HG03135 (cell line): Measurements from ENCODE around the gene GABRP.
"Not testable (repeated sequence)": the region's sequence is repeated elsewhere in the genome, so short reads cannot be mapped to it uniquely, and the experiment has no call there.

Experiments used
- ATAC-seq: cut with Tn5 transposase; IDR thresholded peaks from one replicate; pipeline ENCODE4 v1.9.1; 2021; ENCODE audit warnings: mild to moderate bottlenecking, moderate library complexity; ENCODE audit not compliant: unreplicated experiment

GABRP gene

DNA sequence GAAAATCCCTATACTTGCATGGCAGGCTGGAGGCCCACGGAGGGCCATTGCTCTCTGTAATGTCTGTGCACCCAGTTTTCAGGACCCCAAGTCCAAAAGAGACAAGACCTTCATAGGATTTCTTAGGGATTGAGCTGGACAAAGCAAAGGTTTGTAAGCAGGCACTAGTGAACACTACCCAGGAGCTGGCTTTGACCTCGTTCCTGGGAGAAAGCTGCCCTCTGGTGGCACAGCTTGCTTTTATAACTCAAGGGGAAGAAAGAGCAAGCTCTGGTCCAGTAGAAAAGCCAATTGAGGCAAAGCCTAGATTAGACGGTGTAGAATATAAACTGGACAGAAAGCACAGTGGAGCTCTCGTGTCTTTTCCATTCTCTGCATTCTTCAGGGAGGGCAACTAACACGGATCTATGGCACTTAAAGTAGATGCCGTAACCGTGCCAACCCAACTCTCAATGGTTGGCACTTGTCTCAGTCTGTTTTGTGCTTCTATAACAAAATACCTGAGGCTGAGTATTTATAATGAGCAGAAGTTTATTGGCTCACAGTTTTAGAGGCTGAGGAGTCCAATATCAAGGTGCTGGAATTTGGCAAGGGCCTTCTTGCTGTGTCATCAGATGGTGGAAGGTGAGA lies 7.9 kb downstream of the GABRP start:
- no peak for ATAC-seq

DNA sequence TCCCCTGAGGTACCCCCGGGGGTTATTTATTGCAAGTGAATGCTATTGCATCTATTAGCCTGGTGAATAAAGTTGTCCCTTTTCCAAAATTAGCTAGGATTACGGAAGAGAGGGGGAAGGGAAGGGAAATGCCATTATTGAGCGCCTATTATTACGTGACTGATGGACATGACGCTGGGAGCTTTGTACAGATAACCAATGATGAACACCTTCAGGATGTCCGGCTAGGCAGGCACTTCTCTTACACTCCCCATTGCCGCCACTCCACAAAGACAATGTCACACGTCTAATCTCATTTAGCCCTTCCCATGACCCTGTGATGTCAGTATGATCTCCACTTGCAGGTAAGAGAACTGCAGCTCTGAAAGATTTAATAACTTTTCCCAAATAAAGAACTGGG lies 9.4 kb downstream of the GABRP start:
- ATAC-seq: no peak

DNA sequence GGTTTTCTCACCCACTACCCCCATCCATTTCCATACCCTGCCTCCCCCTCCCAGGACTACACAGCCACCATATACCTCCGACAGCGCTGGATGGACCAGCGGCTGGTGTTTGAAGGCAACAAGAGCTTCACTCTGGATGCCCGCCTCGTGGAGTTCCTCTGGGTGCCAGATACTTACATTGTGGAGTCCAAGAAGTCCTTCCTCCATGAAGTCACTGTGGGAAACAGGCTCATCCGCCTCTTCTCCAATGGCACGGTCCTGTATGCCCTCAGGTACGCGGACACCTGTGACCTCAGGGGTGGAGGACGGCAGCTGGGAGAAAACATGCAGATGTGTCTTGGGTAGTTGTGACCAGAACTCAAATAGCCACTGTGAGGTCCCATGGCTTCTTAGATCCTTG lies 11.6 kb downstream of the GABRP start:
- no peak for ATAC-seq

DNA sequence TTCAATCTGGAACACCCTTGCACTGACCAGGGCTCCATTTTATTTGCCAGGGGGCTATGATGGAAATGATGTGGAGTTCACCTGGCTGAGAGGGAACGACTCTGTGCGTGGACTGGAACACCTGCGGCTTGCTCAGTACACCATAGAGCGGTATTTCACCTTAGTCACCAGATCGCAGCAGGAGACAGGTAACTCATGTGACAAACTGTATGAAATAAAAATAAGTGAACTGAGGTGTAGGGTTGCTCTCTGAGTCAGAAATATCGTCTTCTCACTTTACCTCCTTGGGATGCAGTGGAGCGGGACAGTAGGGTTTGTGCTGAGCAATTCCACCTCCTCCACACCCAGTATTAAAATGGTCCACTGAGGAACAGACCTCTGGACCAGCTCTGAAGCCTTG lies 22.1 kb downstream of the GABRP start:
- no peak for ATAC-seq

DNA sequence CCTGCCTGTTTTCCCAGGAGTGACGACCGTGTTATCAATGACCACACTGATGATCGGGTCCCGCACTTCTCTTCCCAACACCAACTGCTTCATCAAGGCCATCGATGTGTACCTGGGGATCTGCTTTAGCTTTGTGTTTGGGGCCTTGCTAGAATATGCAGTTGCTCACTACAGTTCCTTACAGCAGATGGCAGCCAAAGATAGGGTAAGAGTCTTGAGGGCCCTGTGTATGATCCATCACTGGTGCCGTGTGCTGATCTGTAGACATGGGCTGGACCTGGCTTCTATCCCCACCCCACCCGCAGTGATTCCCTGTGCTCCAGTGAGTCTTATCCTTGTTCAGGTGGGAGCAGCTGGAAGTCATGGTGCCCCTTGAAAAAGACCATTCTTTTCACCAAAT lies 26.0 kb downstream of the GABRP start:
- ATAC-seq: no peak

DNA sequence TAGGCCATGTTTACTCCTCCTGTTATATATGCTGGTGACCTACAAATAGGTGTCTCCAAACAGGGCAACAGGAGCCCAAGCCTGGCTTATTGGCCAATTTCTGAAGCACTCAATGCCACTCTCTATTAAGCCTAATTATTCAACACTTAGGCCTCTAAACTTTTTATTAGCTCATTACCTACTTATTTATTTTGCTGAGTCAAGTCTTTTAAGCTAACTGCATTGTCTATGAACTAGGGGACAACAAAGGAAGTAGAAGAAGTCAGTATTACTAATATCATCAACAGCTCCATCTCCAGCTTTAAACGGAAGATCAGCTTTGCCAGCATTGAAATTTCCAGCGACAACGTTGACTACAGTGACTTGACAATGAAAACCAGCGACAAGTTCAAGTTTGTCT lies 28.2 kb downstream of the GABRP start:
- no peak for ATAC-seq

DNA sequence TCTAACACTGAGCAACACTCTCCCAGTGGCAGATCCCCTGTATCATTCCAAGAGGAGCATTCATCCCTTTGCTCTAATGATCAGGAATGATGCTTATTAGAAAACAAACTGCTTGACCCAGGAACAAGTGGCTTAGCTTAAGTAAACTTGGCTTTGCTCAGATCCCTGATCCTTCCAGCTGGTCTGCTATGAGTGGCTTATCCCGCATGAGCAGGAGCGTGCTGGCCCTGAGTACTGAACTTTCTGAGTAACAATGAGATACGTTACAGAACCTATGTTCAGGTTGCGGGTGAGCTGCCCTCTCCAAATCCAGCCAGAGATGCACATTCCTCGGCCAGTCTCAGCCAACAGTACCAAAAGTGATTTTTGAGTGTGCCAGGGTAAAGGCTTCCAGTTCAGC lies 29.7 kb downstream of the GABRP start:
- no peak for ATAC-seq

DNA sequence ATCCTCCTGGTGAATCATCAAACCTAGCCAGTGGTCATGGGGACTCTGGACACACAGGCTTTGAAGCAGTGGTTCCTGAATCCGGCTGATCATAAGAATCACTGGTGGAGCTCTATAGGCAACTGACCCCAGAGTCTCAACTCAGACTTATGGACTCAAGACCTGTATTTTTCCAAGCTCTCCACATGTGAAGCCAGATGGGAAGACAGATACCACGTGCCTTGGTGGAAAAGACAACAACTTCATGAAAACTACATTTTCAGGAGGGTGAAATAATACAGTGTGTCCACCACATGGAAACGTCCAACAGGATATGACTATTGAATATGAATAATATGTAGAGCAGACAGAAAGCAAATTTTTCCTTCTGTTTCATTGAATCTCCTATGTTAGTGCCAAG lies 33.7 kb downstream of the GABRP start:
- no peak for ATAC-seq

DNA sequence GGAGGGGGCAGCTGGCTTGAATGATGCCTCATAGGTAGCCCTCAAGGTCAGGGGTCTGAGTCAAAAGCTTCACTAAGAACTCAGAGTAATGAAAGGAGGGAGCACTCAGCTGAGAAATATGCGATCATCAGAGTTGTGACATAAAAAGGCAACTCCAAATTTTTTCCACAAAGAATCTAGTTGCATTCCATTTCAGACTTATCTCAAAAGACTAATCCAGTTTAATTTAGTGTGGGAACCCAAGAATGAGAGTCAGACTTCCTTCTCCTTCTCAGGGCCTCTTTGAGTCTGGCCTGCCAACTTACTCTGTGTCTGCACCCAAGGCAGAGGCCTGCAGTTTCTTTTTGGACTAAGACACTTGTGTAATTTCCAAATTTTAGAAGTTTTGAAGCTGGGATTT lies 34.7 kb downstream of the GABRP start:
- no peak for ATAC-seq

DNA sequence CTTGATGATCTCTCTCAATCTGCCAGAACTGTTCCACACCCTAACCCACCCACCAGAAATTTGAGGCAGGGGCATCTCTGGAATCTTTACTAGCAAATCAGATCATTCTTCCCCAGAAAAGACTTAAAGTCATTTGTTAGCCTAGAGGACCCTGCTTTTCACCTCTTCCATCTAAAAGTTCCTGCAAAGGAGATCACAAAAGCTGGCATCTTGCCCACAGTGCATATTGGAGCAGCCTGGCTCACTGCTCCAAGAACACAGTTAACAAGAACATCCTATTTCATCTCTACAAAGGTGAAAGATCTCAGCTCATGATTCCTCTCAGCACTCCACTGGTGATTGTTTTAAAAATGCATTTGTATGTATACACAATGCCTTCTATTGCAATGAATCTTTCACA lies 36.3 kb downstream of the GABRP start:
- no peak for ATAC-seq

DNA sequence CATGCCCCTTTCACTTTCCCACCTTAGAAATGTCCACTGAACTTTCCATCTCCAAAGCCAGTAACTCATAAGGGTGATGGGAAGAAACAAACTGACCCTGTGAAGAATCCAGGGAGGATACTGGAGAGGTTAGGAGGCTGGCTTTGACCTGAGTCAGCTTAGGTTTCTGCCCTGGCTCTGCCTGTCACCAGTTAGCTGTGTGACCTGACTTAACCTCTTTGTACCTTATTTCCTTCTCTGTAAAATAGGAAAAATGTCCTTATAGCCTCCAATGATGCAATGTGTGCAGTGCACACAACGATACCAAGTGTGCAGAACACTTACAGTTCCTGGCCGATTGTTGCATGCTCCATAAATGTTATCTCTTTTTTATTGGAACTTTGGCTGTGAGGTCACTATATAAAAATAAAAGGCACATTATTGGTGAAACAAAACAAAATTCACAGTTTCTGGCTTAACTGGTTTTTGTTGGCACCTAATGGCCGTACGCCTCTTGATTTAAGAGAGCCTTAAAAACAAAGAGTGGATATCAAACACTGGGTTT lies 37.8 kb downstream of the GABRP start:
- ATAC-seq: no peak

DNA sequence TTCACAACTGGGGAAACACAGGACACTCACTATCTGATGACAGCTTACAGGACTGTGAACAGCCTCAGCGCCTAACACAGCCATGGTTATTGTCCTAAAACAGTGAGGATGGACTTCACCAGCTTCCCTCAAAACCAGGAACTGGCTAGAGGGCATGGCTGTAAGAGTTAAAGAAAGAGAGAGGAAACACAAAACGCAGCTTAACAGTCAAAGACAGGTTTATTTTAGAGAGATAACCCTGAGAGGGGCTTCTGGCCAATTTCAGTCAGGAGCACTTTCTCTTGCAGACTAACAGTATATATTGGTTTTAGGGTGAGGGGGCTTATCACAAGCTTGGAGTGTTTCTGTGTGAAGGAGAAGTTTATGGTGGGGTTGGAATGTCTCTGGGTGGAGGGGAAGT lies 42.6 kb downstream of the GABRP start:
- ATAC-seq: no peak

DNA sequence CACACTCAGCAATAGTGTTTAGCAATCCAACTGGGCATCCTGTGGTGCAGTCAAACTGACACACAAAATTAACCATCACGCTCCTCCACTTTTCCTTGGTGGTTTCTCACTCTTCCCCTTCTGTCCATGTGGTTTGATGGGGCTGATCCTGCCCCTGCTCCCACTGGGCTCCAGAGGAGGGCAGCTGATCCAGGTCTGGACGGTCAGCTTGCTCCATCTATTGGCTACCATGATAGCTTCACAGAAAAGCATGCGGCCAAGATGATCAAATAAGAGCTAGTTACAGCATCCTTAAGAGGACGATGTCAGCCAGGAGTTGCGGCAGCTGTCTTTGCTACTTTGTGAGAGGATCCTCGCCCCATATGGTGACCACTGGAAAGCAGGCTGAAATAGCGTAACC lies 48.7 kb downstream of the GABRP start:
- ATAC-seq: no peak

DNA sequence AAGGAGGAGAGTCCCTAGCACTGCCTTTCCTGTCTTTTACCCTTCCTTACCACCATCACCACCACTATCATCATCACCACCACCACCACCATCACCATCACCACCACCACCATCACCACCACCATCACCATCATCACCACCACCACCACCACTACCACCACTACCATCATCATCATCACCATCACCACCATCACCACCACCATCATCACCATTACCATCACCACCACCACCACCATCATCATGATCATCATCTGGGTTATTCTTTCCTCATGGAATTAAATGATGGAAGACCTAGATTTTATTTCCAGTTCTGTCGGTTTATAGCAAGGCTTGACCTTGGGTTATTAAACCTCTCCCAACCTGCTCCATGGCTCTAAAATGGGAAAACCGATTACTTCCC lies 50.5 kb downstream of the GABRP start:
- not testable (repeated sequence) for ATAC-seq

DNA sequence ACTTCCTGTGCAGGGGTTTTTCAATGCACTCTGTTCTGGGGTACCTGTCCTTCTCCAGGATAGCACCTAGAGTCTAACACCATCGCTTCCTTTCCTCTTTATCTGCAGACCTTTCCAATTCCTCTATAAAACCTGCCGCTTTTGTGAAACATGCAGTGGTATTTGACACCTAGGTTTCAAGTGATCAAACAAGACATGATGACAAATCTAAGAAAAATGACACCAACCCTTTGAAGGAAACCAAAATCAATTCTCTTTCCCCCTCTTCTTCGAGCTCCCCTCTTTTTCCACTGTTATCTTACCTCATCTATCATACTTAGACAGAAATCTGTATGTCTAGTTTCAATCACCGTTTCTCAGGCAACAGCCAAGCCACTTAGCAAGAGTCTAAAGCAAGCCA lies 52.7 kb downstream of the GABRP start:
- no peak for ATAC-seq

DNA sequence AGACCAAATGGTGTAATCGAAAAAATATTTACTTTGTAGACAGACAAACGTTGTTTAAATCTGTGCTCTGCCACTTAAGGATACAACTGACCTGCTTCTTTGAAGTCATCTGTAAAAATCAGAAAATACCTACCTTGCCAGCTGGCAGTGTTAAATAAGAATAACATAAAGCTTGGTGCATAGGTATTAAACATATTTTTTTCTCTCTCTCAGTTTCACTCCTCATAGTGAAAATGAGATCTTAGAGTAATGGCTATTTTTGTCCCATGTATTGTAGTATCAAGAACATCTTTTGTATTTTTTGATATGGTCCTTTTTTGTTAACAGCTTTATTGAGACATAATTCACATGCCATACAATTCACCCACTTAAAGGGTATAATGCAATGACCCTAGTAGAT lies 60.3 kb downstream of the GABRP start:
- no peak for ATAC-seq

DNA sequence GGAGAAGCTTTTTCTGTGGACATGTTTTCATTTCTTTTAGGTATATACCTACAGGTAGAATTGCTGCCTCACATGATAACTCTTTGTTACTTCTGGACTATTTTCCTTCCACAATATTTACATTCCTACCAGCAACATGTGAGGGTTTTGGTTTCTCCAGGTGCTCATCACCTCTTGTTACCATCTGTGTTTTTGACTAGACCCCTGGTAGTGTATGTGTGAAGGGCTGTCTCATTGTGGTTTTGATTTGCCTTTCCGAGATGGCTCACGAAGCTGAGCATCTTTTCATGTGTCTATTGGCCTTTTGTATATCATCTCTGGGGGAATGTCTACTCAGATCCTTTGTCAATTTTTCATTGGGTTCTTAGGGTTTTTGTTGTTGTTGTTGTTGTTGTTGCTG lies 61.1 kb downstream of the GABRP start:
- ATAC-seq: no peak

DNA sequence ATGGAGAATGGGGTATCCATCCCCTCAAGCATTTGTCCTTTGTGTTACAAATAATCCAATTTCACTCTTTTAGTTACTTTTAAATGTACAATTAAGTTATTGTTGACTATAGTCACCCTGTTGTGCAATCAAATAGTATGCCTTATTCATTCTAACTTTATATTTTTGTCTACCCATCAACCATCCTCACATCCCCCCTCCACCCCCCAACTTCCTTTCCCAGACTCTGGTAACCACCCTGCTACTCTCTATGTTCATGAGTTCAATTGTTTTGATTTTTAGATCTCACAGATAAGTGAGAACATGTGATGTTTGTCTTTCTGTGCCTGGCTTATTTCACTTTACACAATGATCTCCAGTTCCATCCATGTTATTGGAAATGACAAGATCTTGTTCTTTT lies 62.9 kb downstream of the GABRP start:
- ATAC-seq: no peak

DNA sequence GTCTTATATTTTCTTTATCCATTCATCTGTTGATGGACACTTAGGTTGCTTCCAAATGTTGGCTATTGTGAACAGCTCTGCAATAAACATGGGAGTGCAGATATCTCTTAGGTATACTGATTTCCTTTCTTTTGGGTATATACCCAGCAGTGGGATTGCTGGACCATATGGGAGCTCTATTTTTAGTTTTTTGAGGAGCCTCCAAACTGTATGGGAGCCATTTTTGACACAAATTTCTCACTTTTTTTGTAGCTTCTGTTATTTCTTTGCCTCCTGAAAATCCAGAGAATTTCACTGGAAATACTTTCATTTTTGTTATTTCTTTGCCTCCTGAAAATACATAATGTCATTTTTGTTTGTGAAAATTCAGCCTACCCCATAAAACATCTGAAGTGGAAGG lies 63.3 kb downstream of the GABRP start:
- no peak for ATAC-seq

DNA sequence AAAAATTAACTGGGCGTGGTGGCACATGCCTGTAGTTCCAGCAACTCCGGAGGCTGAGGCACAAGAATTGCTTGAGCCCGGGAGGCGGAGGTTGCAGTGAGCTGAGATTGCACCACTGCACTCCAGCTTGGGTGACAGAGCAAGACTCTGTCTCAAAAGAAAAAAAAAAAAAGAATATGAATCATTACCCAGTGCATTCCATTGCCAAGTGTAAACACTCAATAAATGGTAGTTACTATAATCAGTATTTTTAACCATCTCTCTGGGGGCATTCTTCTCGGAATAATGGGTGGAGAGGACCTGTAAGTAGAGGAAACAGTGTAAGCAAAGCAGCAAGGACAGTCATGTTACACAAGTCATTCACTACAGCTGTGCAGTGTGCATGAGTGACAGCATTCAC lies 64.5 kb downstream of the GABRP start:
- no peak for ATAC-seq

DNA sequence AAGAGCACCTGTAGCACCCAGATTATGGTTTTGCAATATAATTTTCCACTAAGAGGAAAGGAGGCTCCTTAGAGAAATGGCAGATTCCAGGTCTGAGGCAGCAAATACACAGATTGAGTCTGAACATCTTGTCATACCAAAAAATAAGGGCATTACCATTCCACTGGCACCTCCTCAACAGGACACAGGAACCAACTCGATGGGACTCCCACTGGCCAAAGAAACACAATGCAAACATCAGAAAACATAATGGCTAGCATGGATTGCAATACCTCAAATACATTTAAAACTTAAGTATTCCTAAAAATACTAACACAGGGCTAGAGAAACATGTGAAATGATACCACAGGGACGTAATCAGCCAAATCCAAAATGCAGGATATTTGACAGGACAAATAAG lies 65.8 kb downstream of the GABRP start:
- ATAC-seq: no peak

DNA sequence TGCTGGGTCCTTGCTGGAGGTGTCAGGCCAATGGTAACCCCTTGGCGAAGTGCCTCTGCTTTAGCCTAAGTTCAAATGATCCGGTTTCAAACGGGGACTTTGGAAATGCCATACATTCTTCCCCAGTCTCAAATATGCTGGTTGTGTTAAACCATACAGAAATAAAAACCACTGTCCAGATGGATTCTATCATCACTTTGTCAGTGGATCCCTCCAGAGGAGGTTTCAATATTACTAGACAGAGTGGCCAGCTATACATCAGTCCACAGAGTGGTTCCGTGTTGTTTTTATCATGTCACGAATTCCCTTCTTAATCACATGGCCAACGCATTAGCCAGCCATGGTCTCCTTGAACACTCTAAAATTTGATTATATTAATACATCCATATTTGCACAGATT lies 71.0 kb downstream of the GABRP start:
- ATAC-seq: no peak

DNA sequence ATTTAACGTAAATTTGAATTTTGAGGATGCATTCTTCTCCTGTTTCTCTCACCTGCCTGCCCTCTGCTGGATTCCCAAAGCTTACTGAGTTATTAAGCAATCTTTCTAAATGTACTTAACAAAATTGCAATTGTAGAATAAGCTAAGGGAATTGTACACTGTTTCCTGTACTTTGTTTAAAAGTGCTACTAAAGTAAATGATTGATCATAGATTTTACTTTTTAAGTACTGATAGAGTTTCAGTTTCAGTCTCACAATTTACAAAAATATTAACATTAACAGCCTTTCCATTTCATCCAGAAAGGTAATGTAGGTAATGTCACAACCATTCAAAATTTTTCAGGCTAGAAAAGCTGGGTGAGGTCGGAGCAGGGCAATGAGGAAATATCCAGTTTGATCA lies 73.5 kb downstream of the GABRP start:
- no peak for ATAC-seq
